Activated B cell treated with CpG ODN at 0.5 μM for 24 hours (primary cell): ENCODE results near the gene ITPKB. TPM values are rescaled to one million over a fixed set of nuclear protein-coding genes. Genes with fewer than 3 reads are reported as not detected.

Experiments
- ATAC-seq: fragments of 200-7000 bp; cut with Tn5 transposase; one replicate; pipeline ENCODE4 v1.10.0; 2021; ENCODE audit warnings: low read depth, mild to moderate bottlenecking, moderate library complexity
- CTCF ChIA-PET: fragments of 350-600 bp; sonication (Branson Sonifier 250); formaldehyde crosslinking; loops from one replicate; lab custom pipeline; 2021; ENCODE audit warnings: antibody characterized with exemption; lab: Charles Lee
- POLR2A ChIA-PET: fragments of 350-600 bp; sonication (Branson Sonifier 250); formaldehyde crosslinking; loops from one replicate; lab custom pipeline; 2021; ENCODE audit warnings: antibody characterized with exemption; lab: Charles Lee
- DNase-seq: peaks from one replicate; pipeline ENCODE4 v3.0.0; 2022
- H3K27ac Mint-ChIP-seq: one replicate; pipeline ENCODE4 v1.8.0; 2020; ENCODE audit warnings: mixed read lengths
- H3K27me3 Mint-ChIP-seq: one replicate; pipeline ENCODE4 v1.8.0; 2021; ENCODE audit warnings: mixed read lengths
- H3K36me3 Mint-ChIP-seq: one replicate; pipeline ENCODE4 v1.8.0; 2021; ENCODE audit warnings: low read depth, mixed read lengths
- H3K4me1 Mint-ChIP-seq: one replicate; pipeline ENCODE4 v1.8.0; 2021; ENCODE audit warnings: mixed read lengths
- H3K4me3 Mint-ChIP-seq: one replicate; pipeline ENCODE4 v1.8.0; 2020; ENCODE audit warnings: mild to moderate bottlenecking, mixed read lengths
- H3K9me3 Mint-ChIP-seq: one replicate; pipeline ENCODE4 v1.8.0; 2020; ENCODE audit warnings: mixed read lengths
- intact Hi-C: fragments of 100-400 bp; cut with micrococcal nuclease; formaldehyde crosslinking; loops from one replicate; pipeline ENCODE4 v1.15.1; 2024
- total RNA-seq: library from RNA; stranded (reverse); gene quantifications from 2 replicates; pipeline ENCODE4 v1.2.3, GENCODE V29; 2022
- TF ChIP-seq, protein P1 (sequence below): fragments of 200-600 bp; IDR thresholded peaks from one replicate; pipeline ENCODE4 v1.8.0; 2022; ENCODE audit warnings: antibody characterized with exemption, mild to moderate bottlenecking

The ITPKB gene
- total RNA-seq, 1 donor from 2014 or later = 97.3 TPM

DNA sequence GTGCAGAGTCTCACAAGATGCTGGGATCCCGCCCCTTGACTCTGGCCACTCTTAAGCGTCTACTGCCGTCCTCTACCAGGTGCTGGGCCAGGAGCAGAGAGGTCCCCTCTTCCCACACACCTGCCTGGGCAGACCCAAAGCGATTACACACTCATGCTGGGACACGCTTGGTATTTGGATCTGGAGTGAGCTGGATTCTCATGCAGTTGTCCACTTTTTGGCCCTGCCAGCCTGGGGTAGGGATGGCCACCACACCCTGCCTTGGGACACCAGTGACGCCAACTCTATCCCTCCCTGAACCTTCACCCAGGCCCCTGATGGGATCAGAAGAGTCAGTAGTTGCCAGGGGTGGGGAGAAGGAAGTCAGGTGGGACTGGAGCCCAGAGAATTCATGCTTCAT is 28.6 kb downstream of the ITPKB start:
- no peaks in the 10 kb centered on the region for H3K9me3 Mint-ChIP-seq
- DNase-seq (no peak), ATAC-seq (no peak)
- H3K36me3 Mint-ChIP-seq = peaks cover 43% of the 10 kb centered on the region
- intact Hi-C loops = no loop called here
- H3K27ac Mint-ChIP-seq = peak overlapping the region; percentile 87
- POLR2A ChIA-PET = interaction anchor here (0.7 to 2.2 kb wide), 3 partner anchors 23 to 51 kb away, joined by 3 to 11 read pairs (median 7); no protein-coding TSS in a partner anchor
- CTCF ChIA-PET = no interaction called here
- H3K4me3 Mint-ChIP-seq = no peak overlapping the region
- peaks cover 89% of the 10 kb centered on the region for H3K4me1 Mint-ChIP-seq
- no peaks in the 10 kb centered on the region for H3K27me3 Mint-ChIP-seq
- TF ChIP-seq, protein P1, sequence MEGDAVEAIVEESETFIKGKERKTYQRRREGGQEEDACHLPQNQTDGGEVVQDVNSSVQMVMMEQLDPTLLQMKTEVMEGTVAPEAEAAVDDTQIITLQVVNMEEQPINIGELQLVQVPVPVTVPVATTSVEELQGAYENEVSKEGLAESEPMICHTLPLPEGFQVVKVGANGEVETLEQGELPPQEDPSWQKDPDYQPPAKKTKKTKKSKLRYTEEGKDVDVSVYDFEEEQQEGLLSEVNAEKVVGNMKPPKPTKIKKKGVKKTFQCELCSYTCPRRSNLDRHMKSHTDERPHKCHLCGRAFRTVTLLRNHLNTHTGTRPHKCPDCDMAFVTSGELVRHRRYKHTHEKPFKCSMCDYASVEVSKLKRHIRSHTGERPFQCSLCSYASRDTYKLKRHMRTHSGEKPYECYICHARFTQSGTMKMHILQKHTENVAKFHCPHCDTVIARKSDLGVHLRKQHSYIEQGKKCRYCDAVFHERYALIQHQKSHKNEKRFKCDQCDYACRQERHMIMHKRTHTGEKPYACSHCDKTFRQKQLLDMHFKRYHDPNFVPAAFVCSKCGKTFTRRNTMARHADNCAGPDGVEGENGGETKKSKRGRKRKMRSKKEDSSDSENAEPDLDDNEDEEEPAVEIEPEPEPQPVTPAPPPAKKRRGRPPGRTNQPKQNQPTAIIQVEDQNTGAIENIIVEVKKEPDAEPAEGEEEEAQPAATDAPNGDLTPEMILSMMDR = no peak

DNA sequence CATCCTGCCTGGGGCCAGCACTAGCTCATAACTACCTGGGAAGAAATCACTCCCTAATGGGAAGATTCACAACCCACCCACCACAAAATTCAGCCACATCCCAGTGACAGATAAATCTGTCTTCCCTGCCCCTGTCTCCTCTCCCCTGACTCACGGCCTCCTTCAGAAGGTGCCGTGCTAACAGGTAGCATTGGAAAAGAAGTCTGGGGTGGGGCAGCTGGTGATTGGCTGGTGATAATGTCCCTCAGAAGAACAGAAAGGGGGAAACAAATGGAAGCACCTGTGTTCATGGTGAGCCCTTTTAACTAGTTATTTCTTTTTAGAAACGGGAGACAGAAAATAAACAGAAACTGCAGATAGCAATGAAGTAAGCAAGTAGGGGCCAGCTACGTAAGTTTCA is 29.1 kb downstream of the ITPKB start:
- ChIA-PET CTCF (no interaction called here), POLR2A (interaction anchor here (2.2 to 2.8 kb wide), 2 partner anchors 23 to 48 kb away, joined by 11 read pairs; no protein-coding TSS in a partner anchor)
- Mint-ChIP-seq H3K36me3 (peaks cover 43% of the 10 kb centered on the region), H3K27me3 (no peaks in the 10 kb centered on the region), H3K27ac (peak overlapping the region; percentile 87), H3K4me3 (no peak overlapping the region), H3K4me1 (peaks cover 86% of the 10 kb centered on the region), H3K9me3 (no peaks in the 10 kb centered on the region)
- ATAC-seq (no peak), DNase-seq (no peak)
- intact Hi-C loops = no loop called here
- TF ChIP-seq, protein P1 = no peak

DNA sequence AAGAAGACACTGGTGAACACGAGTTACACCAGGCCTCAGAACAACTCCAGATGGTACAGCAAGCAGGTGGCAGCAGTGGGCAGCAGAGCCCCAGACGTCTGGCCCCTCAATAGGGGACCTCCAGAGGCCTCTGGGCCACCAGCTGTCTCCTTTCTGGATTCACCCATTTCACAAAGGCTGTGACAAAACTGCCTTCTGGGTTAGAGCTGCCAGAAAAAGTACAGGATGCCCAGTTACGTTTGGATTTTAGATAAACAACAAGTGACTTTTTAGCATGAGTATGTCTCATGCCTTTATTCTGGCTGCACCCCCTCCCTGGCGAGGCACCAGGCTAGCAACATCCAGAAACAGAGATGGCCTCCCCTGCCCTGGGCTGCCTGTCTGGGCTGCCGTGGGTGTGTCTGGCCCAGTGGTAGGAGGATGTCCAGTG is 30.1 kb downstream of the ITPKB start:
- Mint-ChIP-seq H3K4me3 (no peak overlapping the region), H3K9me3 (no peaks in the 10 kb centered on the region), H3K27me3 (no peaks in the 10 kb centered on the region), H3K36me3 (peaks cover 38% of the 10 kb centered on the region), H3K27ac (peak overlapping the region; percentile 76), H3K4me1 (peaks cover 85% of the 10 kb centered on the region)
- ChIA-PET CTCF (interaction anchor here (1.1 kb wide), 1 partner anchor 8 kb away, joined by 3 read pairs; no protein-coding TSS in a partner anchor), POLR2A (interaction anchor here (2.8 kb wide), 1 partner anchor 47 kb away, joined by 11 read pairs; no protein-coding TSS in a partner anchor)
- ATAC-seq (no peak), DNase-seq (no peak)
- TF ChIP-seq, protein P1 = no peak
- intact Hi-C loops = no loop called here

DNA sequence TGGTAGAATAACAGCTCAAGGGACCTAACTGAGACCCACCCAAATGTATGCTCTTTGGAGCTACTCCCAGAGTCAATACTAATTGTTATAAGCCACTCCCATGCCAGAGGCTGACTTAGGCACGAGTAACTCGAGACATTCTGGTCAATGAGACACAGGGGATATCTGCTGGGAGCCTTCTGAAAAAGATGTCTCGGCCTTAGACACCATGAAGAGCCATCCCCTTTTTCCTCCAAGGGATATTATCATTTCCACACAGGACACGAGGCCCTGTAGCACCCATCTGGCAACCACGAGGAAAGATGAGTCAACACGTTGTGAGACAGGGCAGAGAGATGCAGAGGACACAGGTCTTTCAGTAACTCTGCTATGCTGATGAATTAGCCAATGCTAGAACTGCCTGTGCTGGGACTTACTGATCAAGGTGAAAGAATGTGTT is 30.7 kb downstream of the ITPKB start:
- Mint-ChIP-seq H3K4me3 (no peak overlapping the region), H3K27ac (peak overlapping the region; percentile 76), H3K36me3 (peaks cover 39% of the 10 kb centered on the region), H3K27me3 (no peaks in the 10 kb centered on the region), H3K4me1 (peaks cover 85% of the 10 kb centered on the region), H3K9me3 (no peaks in the 10 kb centered on the region)
- ChIA-PET CTCF (interaction anchor here (0.8 to 1.2 kb wide), 3 partner anchors 9 to 82 kb away, joined by 3 to 5 read pairs (median 3); no protein-coding TSS in a partner anchor), POLR2A (interaction anchor here (0.8 to 2.8 kb wide), 4 partner anchors 11 to 46 kb away, joined by 3 to 15 read pairs (median 8); partner anchors contain the start of gene ITPKB)
- DNase-seq = no peak
- no peak for ATAC-seq
- intact Hi-C loops = no loop called here
- TF ChIP-seq, protein P1 = no peak

DNA sequence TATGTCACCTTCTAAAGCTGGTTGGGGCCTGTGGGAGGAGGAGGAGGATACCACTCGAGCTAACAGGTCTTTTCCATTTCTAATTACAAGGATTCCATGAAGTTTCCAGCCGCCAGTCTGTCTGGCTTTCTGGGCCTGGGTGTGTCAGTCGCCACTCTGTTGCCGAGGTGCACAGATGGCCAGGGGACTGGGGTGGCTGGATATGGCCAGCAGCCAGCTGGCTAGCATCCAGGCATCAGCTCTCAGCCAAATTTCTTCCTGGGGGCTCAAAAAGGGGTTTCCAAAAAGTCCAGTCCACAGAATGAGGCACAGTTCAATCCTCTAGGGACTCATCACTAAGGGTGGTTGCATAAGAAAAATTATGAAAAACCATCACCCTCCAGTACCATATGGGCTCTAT is 32.4 kb downstream of the ITPKB start:
- ATAC-seq = no peak
- no peak for DNase-seq
- Mint-ChIP-seq H3K36me3 (peaks cover 45% of the 10 kb centered on the region), H3K9me3 (no peaks in the 10 kb centered on the region), H3K4me3 (no peak overlapping the region), H3K27ac (no peak overlapping the region), H3K4me1 (peaks cover 82% of the 10 kb centered on the region), H3K27me3 (no peaks in the 10 kb centered on the region)
- TF ChIP-seq, protein P1 = no peak
- CTCF ChIA-PET = interaction anchor here (1.2 kb wide), 1 partner anchor 63 kb away, joined by 4 read pairs; no protein-coding TSS in a partner anchor
- intact Hi-C loops = no loop called here
- POLR2A ChIA-PET = interaction anchor here (0.9 to 1.5 kb wide), 2 partner anchors 33 to 44 kb away, joined by 4 to 5 read pairs; no protein-coding TSS in a partner anchor
